Cardiac muscle cell (in vitro differentiated cells and primary cell): ENCODE data around the gene KSR1. TPM values are rescaled to one million over a fixed set of nuclear protein-coding genes. Genes with fewer than 3 reads are reported as not detected.
"Not testable (repeated sequence)": the region's sequence is repeated elsewhere in the genome, so short reads cannot be mapped to it uniquely, and the experiment has no call there.

Source experiments
- DNase-seq, 2 donors: peaks; one replicate each; pipeline versions ENCODE4 v3.0.0 to v3.0.0-alpha.2; 2010 to 2017; ENCODE audit warnings: low read depth in 1 of 2, low spot score in 1 of 2
- H3K27ac ChIP-seq: fragments of 200-600 bp; sonication (generic); 2 replicates; pipeline ENCODE4 v1.5.1; 2016
- H3K27me3 ChIP-seq: fragments of 200-600 bp; sonication (generic); 2 replicates; pipeline ENCODE4 v1.6.0; 2016; ENCODE audit warnings: control low read depth
- H3K36me3 ChIP-seq: fragments of 200-600 bp; sonication (generic); 2 replicates; pipeline ENCODE4 v1.5.1; 2016; ENCODE audit warnings: control low read depth
- H3K4me1 ChIP-seq: fragments of 200-600 bp; sonication (generic); 2 replicates; pipeline ENCODE4 v1.8.1; 2017; ENCODE audit warnings: low read depth, mild to moderate bottlenecking, mixed run types
- H3K4me3 ChIP-seq: fragments of 200-600 bp; sonication (generic); 2 replicates; pipeline ENCODE4 v1.5.1; 2016; ENCODE audit warnings: mild to moderate bottlenecking
- H3K9me3 ChIP-seq: fragments of 200-600 bp; sonication (generic); 2 replicates; pipeline ENCODE4 v1.5.1; 2017; ENCODE audit warnings: low read depth, mild to moderate bottlenecking, control low read depth
- polyA plus RNA-seq: library from polyadenylated mRNA; unstranded; fragments of >200 nt; fragmentation: Nextera tagmentation; extraction: Ambion mirVana; gene quantifications from 2 replicates; pipeline ENCODE4 v1.2.1, GENCODE V29; 2016
- total RNA-seq: library from RNA; depleted of rRNA; stranded (reverse); fragments of >200 nt; gene quantifications from 2 replicates; pipeline ENCODE4 v1.2.3, GENCODE V29; 2016
- TF ChIP-seq, protein P1 (sequence below): IDR thresholded peaks from 2 replicates; pipeline ENCODE4 v1.5.1; 2012; ENCODE audit warnings: low read depth, mild to moderate bottlenecking, low read length

The KSR1 gene
- total and polyA plus RNA-seq, 2 experiments from 2014 or later, result 15.7 to 29.0 TPM

DNA sequence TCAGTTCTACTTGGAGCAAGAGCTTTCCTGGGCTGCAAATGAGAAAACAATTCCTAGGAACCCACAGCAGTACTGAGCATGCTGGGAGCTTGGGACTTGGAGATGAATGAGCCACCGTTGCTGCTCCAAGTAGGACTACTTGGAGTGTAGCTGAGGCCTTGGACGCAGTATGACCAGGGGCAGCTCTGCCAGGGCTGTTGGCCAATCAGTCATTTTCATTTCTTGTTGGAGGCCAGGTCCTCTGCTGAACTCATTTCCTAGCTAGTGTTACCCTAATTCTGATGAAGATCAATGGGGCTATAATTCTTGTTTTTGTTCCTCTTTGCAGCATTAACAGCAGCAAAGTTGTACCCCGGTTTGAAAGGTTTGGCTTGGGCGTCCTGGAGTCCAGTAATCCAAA lies 166.7 kb downstream of the KSR1 start:
- no peak for DNase-seq
- Histone ChIP-seq H3K9me3 (no peaks in the 10 kb centered on the region), H3K36me3 (peaks cover 8% of the 10 kb centered on the region), H3K27ac (no peak overlapping the region), H3K27me3 (no peaks in the 10 kb centered on the region), H3K4me3 (no peak overlapping the region), H3K4me1 (no peaks in the 10 kb centered on the region)
- TF ChIP-seq, protein P1, sequence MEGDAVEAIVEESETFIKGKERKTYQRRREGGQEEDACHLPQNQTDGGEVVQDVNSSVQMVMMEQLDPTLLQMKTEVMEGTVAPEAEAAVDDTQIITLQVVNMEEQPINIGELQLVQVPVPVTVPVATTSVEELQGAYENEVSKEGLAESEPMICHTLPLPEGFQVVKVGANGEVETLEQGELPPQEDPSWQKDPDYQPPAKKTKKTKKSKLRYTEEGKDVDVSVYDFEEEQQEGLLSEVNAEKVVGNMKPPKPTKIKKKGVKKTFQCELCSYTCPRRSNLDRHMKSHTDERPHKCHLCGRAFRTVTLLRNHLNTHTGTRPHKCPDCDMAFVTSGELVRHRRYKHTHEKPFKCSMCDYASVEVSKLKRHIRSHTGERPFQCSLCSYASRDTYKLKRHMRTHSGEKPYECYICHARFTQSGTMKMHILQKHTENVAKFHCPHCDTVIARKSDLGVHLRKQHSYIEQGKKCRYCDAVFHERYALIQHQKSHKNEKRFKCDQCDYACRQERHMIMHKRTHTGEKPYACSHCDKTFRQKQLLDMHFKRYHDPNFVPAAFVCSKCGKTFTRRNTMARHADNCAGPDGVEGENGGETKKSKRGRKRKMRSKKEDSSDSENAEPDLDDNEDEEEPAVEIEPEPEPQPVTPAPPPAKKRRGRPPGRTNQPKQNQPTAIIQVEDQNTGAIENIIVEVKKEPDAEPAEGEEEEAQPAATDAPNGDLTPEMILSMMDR, result no peak

DNA sequence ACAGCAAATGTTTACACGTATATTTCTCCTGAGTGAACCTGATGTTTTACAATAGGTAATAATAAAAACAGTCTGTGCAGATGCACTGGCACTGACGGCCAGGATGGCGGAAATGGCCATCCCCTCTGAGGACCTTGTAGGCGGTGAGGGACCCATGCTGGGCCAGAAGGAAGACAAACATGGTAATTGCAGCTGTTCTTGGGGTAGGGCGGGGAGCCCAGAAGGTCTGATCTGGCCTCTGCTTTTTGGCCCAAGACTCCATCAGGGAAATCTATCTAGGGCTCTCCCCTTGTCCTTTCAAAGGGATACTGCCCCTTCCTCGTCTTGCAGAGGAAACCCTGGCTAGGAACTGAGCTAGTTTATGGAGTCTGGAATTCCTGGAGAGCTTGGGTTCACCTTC lies 167.4 kb downstream of the KSR1 start:
- DNase-seq, result no peak
- Histone ChIP-seq H3K4me1 (no peaks in the 10 kb centered on the region), H3K36me3 (peaks cover 8% of the 10 kb centered on the region), H3K9me3 (no peaks in the 10 kb centered on the region), H3K27ac (no peak overlapping the region), H3K27me3 (no peaks in the 10 kb centered on the region), H3K4me3 (no peak overlapping the region)
- TF ChIP-seq, protein P1, result no peak

DNA sequence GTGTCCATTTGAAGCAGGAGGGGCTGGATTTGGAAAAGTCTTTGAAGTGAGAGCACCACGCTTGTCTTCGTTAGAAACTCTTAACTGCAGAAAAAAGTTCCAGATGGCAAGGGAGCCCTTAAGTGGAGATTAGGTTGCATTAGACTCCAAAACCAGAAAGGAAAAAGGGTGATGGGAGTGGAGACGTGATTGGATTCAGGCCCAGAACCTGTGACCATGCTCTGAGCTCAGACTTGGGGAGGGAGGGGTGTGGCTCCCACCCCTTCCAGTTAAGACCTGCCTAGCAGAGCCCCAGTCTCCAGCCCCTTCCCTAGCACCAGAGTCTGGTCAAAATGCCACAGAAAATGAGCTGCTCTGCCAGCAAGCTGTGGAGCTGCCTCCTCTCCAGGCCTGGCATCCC lies 168.3 kb downstream of the KSR1 start:
- H3K27ac ChIP-seq, result no peak overlapping the region
- no peak for DNase-seq
- TF ChIP-seq, protein P1, result no peak
- no peaks in the 10 kb centered on the region for H3K4me1 ChIP-seq
- H3K36me3 ChIP-seq, result peaks cover 8% of the 10 kb centered on the region
- no peak overlapping the region for H3K4me3 ChIP-seq
- H3K27me3 ChIP-seq, result no peaks in the 10 kb centered on the region
- no peaks in the 10 kb centered on the region for H3K9me3 ChIP-seq

DNA sequence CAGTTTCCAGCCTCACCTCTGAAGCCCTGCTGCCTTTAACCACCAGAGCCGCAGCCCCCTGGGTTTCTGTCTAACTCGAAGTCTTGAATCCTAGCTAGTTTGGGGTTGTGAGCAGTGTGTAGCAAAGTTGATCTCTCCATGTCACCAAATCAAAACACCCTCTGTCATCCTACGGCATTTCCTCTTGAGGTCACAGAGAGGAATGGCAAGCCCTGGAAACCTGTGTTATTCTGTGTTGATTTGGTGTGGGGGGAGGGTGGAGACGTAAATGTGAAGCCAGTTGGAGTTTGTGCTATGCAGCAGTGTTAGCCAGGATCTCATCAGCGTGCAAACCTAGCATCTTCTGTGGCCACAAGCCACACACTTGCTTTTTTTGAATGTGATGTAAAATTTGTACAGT lies 169.6 kb downstream of the KSR1 start:
- H3K9me3 ChIP-seq, result no peaks in the 10 kb centered on the region
- no peak for DNase-seq
- no peaks in the 10 kb centered on the region for H3K4me1 ChIP-seq
- no peak overlapping the region for H3K4me3 ChIP-seq
- no peak overlapping the region for H3K27ac ChIP-seq
- TF ChIP-seq, protein P1, result no peak
- H3K27me3 ChIP-seq, result no peaks in the 10 kb centered on the region
- H3K36me3 ChIP-seq, result peaks cover 8% of the 10 kb centered on the region

DNA sequence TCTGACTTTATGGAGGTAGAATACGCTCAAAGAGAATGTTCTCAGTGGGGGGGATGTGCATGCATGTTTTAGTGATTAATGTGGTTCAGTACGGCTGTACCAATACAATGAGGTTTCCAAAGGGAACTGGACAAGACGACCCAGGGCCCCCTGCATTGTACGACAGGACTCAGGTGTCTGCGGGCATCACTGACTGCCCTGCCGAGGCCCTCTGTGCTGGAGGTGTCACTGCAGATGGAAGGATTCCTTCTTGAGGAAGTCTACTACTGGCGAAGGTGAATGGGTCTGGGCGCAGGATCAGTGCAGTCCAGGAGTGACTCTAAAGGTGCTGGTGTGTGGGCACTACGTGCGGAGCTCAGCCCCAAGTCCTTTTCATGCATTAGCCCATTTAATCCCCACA lies 171.3 kb downstream of the KSR1 start:
- no peaks in the 10 kb centered on the region for H3K9me3 ChIP-seq
- H3K4me3 ChIP-seq, result no peak overlapping the region
- no peak overlapping the region for H3K27ac ChIP-seq
- H3K36me3 ChIP-seq, result peaks cover 3% of the 10 kb centered on the region
- DNase-seq, result no peak
- H3K4me1 ChIP-seq, result peaks cover 2% of the 10 kb centered on the region
- H3K27me3 ChIP-seq, result no peaks in the 10 kb centered on the region
- TF ChIP-seq, protein P1, result no peak

GRCh38 chr17:27628376-27628775 lies 172.1 kb downstream of the KSR1 start:
- TF ChIP-seq, protein P1, result no peak
- H3K27ac ChIP-seq, result no peak overlapping the region
- H3K4me1 ChIP-seq, result peaks cover 5% of the 10 kb centered on the region

GRCh38 chr17:27629260-27629659 lies 173.0 kb downstream of the KSR1 start:
- H3K27ac ChIP-seq, H3K9me3 ChIP-seq, H3K27me3 ChIP-seq, H3K4me1 ChIP-seq, H3K4me3 ChIP-seq, DNase-seq, H3K36me3 ChIP-seq: not testable (repeated sequence)

More at GRCh38 chr17:27628376-27628775, 172.1 kb downstream of the KSR1 start:
- no peak for DNase-seq
- Histone ChIP-seq H3K9me3 (no peaks in the 10 kb centered on the region), H3K27me3 (no peaks in the 10 kb centered on the region), H3K36me3 (peaks cover 1% of the 10 kb centered on the region), H3K4me3 (no peak overlapping the region)
